SHP77 (cell line): ENCODE results near the gene AGER.
"Not testable (repeated sequence)": the region's sequence is repeated elsewhere in the genome, so short reads cannot be mapped to it uniquely, and the experiment has no call there.

Experiments used
- DNase-seq, 2 experiments: peaks; one replicate each; lab custom pipeline; 2025; lab: John Stamatoyannopoulos, UW

The AGER gene

GRCh38 chr6:32198866-32199265, 14.8 kb upstream of the AGER start:
- no peak for DNase-seq

GRCh38 chr6:32198345-32198696, 14.3 kb upstream of the AGER start:
- DNase-seq, result no peak

GRCh38 chr6:32196682-32197616, 12.9 kb upstream of the AGER start:
- peak in 1 of 2 experiments; percentile 8 for DNase-seq

GRCh38 chr6:32195902-32196681, 12.0 kb upstream of the AGER start:
- DNase-seq, result peak; percentile 87 to 90

GRCh38 chr6:32195652-32195901, 11.5 kb upstream of the AGER start:
- DNase-seq, result peak; percentile 98 to 100

GRCh38 chr6:32194825-32195651, 11.0 kb upstream of the AGER start:
- DNase-seq, result peak in 1 of 2 experiments; percentile 4

GRCh38 chr6:32194388-32194787, 10.3 kb upstream of the AGER start:
- DNase-seq, result no peak

GRCh38 chr6:32193096-32193495, 9.0 kb upstream of the AGER start:
- not testable (repeated sequence) for DNase-seq

- DNase-seq, result peak; percentile 41 to 86
Measured at GRCh38 chr6:32192608-32193039, 8.6 kb upstream of the AGER start, which contains the start of gene GPSM3. TSS of gene GPSM3 (minus strand) at chr6:32192643. CDS start at chr6:32192513, 130 bp downstream.

GRCh38 chr6:32191696-32192607, 7.9 kb upstream of the AGER start:
- no peak for DNase-seq

- no peak for DNase-seq
Measured at GRCh38 chr6:32190911-32191677, 7.0 kb upstream of the AGER start.

GRCh38 chr6:32190054-32190851, 6.2 kb upstream of the AGER start, which contains the start of gene PBX2:
TSS of gene PBX2 (minus strand) at chr6:32190202. CDS start at chr6:32189915, 287 bp downstream.
- peak; percentile 49 to 71 for DNase-seq

GRCh38 chr6:32189742-32190053, 5.6 kb upstream of the AGER start:
- no peak for DNase-seq

- DNase-seq, result no peak
Measured at GRCh38 chr6:32189069-32189741, 5.2 kb upstream of the AGER start.

- DNase-seq, result no peak
Measured at GRCh38 chr6:32188381-32189068, 4.5 kb upstream of the AGER start.

- not testable (repeated sequence) for DNase-seq
Measured at GRCh38 chr6:32187725-32188380, 3.8 kb upstream of the AGER start.

GRCh38 chr6:32187009-32187709, 3.1 kb upstream of the AGER start:
- no peak for DNase-seq
